ENCODE measurements around the gene IFNL3. TPM values are rescaled to one million over a fixed set of nuclear protein-coding genes. Genes with fewer than 3 reads are reported as not detected.
"Not testable (repeated sequence)": the region's sequence is repeated elsewhere in the genome, so short reads cannot be mapped to it uniquely, and the experiment has no call there.

IFNL3 gene
- polyA plus RNA-seq, 1 donor from 2014 or later = not detected

- peaks cover 15% of the 10 kb centered on the region for H3K27me3 Mint-ChIP-seq
- no peak overlapping the region for H3K27ac Mint-ChIP-seq
- peaks cover 0 to 9% (median 8%) of the 10 kb centered on the region in 3 donors for H3K4me1 Mint-ChIP-seq
- no peak overlapping the region for H3K4me3 Mint-ChIP-seq
- no peaks in the 10 kb centered on the region for H3K9me3 Mint-ChIP-seq
- H3K36me3 Mint-ChIP-seq = no peaks in the 10 kb centered on the region
These were observed 4.4 kb downstream of the IFNL3 start for GRCh38 chr19:39240421-39240820.

DNA sequence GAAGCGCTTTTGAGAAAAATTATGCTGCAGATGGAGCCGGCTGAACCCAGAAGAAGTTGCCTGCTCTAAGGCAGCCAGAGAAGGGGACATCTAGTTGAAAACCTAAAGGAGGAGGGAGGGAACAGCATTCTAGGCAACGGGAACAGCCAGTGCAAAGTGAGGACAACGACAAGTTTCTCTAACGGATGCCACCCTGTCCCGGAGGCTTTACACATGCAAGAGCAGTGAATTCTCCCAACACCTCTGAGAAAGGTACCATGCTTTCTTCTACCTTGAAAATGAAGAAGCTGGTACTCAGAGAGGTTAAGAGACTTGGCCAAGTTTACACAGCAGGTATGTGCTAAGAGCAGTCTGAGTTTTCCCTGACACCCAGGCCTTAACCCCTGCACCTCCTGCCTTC is 5.9 kb downstream of the IFNL3 start:
- Mint-ChIP-seq H3K36me3 (no peaks in the 10 kb centered on the region), H3K9me3 (no peaks in the 10 kb centered on the region), H3K4me1 (peaks cover 0 to 9% (median 8%) of the 10 kb centered on the region in 3 donors), H3K4me3 (no peak overlapping the region), H3K27ac (no peak overlapping the region), H3K27me3 (peaks cover 15% of the 10 kb centered on the region)

DNA sequence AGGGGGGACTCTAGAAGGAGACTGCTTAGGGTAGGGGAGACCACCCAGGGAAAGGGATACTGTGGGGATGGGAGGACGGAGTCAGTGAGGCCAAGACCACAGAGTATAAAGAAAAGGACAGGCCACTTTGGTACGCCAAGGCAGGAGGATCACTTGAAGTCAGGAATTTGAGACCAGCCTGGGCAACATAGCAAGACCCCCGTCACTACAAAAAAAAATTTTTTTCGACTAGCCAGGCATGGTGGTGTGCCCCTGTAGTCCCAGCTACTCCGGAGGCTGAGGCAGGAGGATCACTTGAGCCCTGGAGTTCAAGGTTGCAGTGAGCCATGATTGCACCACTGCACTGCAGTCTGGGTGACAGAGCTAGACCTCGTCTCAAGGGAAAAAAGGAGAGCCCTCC is 6.6 kb downstream of the IFNL3 start:
- no peak overlapping the region for H3K27ac Mint-ChIP-seq
- H3K4me1 Mint-ChIP-seq = peaks cover 0 to 9% (median 8%) of the 10 kb centered on the region in 3 donors
- H3K27me3 Mint-ChIP-seq = peaks cover 12% of the 10 kb centered on the region
- H3K4me3 Mint-ChIP-seq = peak overlapping the region in 2 of 4 donors; percentile 85 to 90
- H3K36me3 Mint-ChIP-seq = no peaks in the 10 kb centered on the region
- no peaks in the 10 kb centered on the region for H3K9me3 Mint-ChIP-seq

DNA sequence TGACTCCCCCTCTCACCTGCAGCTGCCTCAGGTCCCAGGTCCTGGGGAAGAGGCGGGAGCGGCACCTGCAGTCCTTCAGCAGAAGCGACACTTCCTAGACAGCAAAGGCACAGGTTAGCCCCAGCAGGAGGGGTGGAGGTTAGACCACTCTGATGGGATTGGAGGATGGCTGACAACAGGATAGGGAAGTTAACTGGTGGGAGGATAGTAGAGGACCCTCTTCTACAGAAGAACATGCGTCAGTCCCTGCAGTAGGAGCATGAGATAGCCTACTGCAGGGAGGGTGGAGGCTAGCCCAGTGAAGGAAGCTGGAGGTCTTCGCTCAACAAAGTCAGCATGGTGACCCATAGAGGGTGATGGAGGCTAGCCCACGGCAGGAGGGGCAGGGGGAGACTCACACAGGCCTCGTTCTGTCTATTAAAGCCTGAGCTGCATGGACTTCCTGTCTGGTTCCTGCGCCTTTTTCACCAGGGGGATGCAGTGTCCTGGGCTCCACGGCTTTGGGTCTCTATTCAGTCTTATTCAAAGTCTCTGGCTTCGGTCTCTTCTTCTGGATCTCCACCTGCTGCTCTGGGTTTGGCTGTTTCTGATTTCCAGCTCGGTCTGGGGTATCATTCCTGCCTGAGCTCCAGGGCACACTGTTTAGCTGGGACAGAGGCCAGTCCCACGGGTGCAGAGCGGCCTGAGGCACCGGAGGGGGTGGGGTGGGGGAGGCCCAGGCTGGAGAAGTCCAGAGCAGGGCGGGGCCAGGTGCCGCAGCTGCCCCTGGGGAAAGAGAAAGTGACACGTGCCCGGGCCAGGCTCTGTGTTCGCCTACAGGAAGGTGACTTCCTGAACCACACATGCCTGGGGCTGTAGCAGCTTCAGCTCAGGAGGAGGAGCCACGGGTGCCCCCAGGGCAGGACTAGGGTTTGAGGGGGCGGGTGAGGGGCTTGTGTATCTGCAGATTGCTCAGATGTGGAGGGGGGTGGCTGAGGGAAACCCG is 7.3 kb downstream of the IFNL3 start:
- Mint-ChIP-seq H3K27me3 (peaks cover 11% of the 10 kb centered on the region), H3K9me3 (no peaks in the 10 kb centered on the region), H3K4me1 (peaks cover 0 to 9% (median 8%) of the 10 kb centered on the region in 3 donors), H3K27ac (no peak overlapping the region), H3K36me3 (no peaks in the 10 kb centered on the region), H3K4me3 (peak overlapping the region; percentile 43 to 90 (median 78))

DNA sequence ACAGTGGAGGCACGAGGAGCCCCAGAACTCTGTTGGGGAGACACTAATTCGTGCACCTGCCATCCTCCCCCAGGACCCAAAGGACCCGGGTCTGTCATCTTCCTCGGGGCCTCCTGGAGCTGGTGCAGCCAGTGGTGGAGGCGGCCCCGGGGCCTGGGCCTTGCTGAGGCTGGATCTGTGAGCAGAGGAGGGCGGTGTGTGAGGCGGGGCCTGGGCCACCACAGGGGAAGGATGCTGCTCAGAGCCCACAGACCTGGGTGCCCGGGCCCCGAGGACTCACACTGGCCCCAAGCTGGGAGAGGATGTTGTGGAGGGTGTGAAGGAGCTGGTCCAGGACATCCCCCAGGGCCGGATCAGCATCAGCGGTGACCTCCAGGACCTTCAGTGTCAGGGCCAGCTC is 8.3 kb downstream of the IFNL3 start:
- H3K27ac Mint-ChIP-seq = no peak overlapping the region
- no peaks in the 10 kb centered on the region for H3K36me3 Mint-ChIP-seq
- no peak overlapping the region for H3K4me3 Mint-ChIP-seq
- H3K27me3 Mint-ChIP-seq = peaks cover 11% of the 10 kb centered on the region
- H3K9me3 Mint-ChIP-seq = no peaks in the 10 kb centered on the region
- H3K4me1 Mint-ChIP-seq = peaks cover 0 to 9% (median 8%) of the 10 kb centered on the region in 3 donors

- H3K27ac Mint-ChIP-seq = no peak overlapping the region
- H3K4me3 Mint-ChIP-seq = no peak overlapping the region
- H3K27me3 Mint-ChIP-seq = peaks cover 8% of the 10 kb centered on the region
These were observed 12.1 kb downstream of the IFNL3 start for GRCh38 chr19:39232708-39233107.

GRCh38 chr19:39230096-39230764 is 14.6 kb downstream of the IFNL3 start:
- no peak overlapping the region for H3K27ac Mint-ChIP-seq
- no peaks in the 10 kb centered on the region for H3K4me1 Mint-ChIP-seq
- H3K9me3 Mint-ChIP-seq = peaks cover 0 to 4% (median 0%) of the 10 kb centered on the region in 3 donors
- no peaks in the 10 kb centered on the region for H3K36me3 Mint-ChIP-seq
- no peak overlapping the region for H3K4me3 Mint-ChIP-seq
- peaks cover 5% of the 10 kb centered on the region for H3K27me3 Mint-ChIP-seq

More at GRCh38 chr19:39232708-39233107, 12.1 kb downstream of the IFNL3 start:
- Mint-ChIP-seq H3K36me3 (no peaks in the 10 kb centered on the region), H3K4me1 (peaks cover 0 to 4% (median 4%) of the 10 kb centered on the region in 3 donors), H3K9me3 (peaks cover 0 to 4% (median 0%) of the 10 kb centered on the region in 3 donors)

- no peaks in the 10 kb centered on the region for H3K36me3 Mint-ChIP-seq
- no peaks in the 10 kb centered on the region for H3K9me3 Mint-ChIP-seq
These were observed 19.9 kb downstream of the IFNL3 start for GRCh38 chr19:39224910-39225309.

DNA sequence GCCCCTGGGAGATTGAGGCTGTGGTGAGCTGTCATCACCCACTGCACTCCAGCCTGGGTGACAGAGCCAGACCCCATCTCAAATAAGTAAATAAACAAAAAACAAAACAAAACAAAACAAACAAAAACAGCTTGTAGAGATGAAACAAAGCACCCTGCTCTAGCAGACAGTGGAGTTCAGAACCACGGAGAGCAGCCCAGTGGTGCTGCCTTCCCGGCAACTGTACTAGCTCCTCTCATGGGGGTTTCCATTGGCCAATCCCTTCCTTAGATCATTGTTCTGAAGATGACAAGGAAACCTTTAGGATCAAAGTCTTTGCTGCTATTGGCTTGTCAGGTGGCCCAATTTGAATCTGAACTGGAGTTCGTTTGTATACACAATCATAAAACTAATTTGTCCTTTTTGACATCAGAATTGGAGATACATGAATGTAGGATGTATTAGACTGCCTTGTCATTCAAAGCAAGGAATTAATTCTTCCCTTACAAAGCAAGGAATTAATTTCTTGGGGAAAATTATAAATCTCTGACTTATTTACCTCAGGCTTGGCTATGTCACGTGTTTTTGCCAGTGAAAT is 21.0 kb downstream of the IFNL3 start:
- no peak overlapping the region for H3K4me3 Mint-ChIP-seq
- H3K36me3 Mint-ChIP-seq = peaks cover 3% of the 10 kb centered on the region
- H3K27me3 Mint-ChIP-seq = peaks cover 38% of the 10 kb centered on the region
- H3K27ac Mint-ChIP-seq = no peak overlapping the region
- peaks cover 0 to 1% (median 0%) of the 10 kb centered on the region in 3 donors for H3K9me3 Mint-ChIP-seq
- H3K4me1 Mint-ChIP-seq = peaks cover 0 to 1% (median 0%) of the 10 kb centered on the region in 3 donors

More at GRCh38 chr19:39224910-39225309, 19.9 kb downstream of the IFNL3 start:
- Mint-ChIP-seq H3K27ac (no peak overlapping the region), H3K4me1 (no peaks in the 10 kb centered on the region), H3K27me3 (peaks cover 34% of the 10 kb centered on the region), H3K4me3 (no peak overlapping the region)

GRCh38 chr19:39219108-39219507 is 25.7 kb downstream of the IFNL3 start:
- peaks cover 29% of the 10 kb centered on the region for H3K27me3 Mint-ChIP-seq
- not testable (repeated sequence) for H3K4me1 Mint-ChIP-seq, H3K27ac Mint-ChIP-seq, H3K4me3 Mint-ChIP-seq, H3K36me3 Mint-ChIP-seq, H3K9me3 Mint-ChIP-seq

GRCh38 chr19:39218230-39219007 is 26.4 kb downstream of the IFNL3 start:
- Mint-ChIP-seq H3K9me3 (peaks cover 0 to 6% (median 5%) of the 10 kb centered on the region in 3 donors), H3K36me3 (peaks cover 3% of the 10 kb centered on the region), H3K4me3 (no peak overlapping the region), H3K27ac (no peak overlapping the region), H3K4me1 (peaks cover 0 to 1% (median 0%) of the 10 kb centered on the region in 3 donors), H3K27me3 (peaks cover 23% of the 10 kb centered on the region)

DNA sequence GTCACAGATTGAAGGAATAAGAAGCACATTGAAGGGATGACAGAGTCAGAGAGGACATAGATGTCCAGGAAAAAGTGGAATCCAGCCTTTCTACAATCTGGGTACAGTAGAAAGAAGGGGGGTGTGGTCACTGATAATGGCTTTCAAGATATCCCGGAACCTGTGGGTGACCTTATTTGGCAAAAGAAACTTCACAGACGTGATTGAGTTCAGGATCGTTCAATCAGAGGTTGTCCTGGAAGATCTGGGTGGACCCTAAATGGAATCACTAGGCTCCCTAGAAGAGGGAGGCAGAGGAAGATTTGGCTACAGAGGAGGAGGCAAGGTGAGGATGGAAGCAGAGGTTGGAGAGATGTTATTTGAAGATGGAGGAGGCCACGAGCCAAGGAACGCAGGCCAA is 27.7 kb downstream of the IFNL3 start:
- Mint-ChIP-seq H3K4me1 (peaks cover 0 to 1% (median 0%) of the 10 kb centered on the region in 3 donors), H3K36me3 (peaks cover 3% of the 10 kb centered on the region), H3K4me3 (no peak overlapping the region), H3K9me3 (peaks cover 0 to 6% (median 5%) of the 10 kb centered on the region in 3 donors), H3K27ac (no peak overlapping the region), H3K27me3 (peaks cover 17% of the 10 kb centered on the region)

GRCh38 chr19:39215323-39215722 is 29.5 kb downstream of the IFNL3 start:
- H3K4me3 Mint-ChIP-seq, H3K27ac Mint-ChIP-seq, H3K9me3 Mint-ChIP-seq, H3K36me3 Mint-ChIP-seq, H3K4me1 Mint-ChIP-seq: not testable (repeated sequence)
- H3K27me3 Mint-ChIP-seq = peaks cover 11% of the 10 kb centered on the region

DNA sequence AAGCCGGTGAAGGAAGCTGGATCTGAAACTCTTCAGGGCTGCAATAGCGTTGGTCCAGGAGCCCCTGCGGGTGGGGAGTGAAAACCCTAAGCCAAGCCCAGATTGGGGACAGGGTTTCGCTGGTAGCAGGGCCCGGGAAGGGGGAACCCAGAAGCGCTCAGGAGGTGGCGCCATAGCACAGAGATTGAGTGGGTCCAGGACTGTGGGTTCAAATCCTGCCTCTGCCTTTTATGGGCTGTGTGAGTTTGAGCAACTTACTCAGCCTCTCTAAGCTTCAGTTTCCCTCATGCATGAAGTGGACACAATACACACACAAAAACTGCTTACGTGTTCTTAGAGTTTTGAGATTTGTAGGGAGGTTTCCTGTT is 32.4 kb downstream of the IFNL3 start:
- peaks cover 5% of the 10 kb centered on the region for H3K27me3 Mint-ChIP-seq
- peaks cover 0 to 5% (median 4%) of the 10 kb centered on the region in 3 donors for H3K9me3 Mint-ChIP-seq
- no peak overlapping the region for H3K27ac Mint-ChIP-seq
- H3K4me1 Mint-ChIP-seq = peaks cover 0 to 2% (median 0%) of the 10 kb centered on the region in 3 donors
- no peaks in the 10 kb centered on the region for H3K36me3 Mint-ChIP-seq
- no peak overlapping the region for H3K4me3 Mint-ChIP-seq

Measured in IgD-negative memory B cell (primary cell).